Measurements from ENCODE around the gene ITGB1. TPM values are rescaled to one million over a fixed set of nuclear protein-coding genes. Genes with fewer than 3 reads are reported as not detected.

ITGB1 gene
- total and polyA plus RNA-seq, 10 of the 15 experiments (the other 5 are each of a cell fraction or from before 2014, with no cell fraction given) = 2.8 to 20.7 (median 10.4) TPM

DNA sequence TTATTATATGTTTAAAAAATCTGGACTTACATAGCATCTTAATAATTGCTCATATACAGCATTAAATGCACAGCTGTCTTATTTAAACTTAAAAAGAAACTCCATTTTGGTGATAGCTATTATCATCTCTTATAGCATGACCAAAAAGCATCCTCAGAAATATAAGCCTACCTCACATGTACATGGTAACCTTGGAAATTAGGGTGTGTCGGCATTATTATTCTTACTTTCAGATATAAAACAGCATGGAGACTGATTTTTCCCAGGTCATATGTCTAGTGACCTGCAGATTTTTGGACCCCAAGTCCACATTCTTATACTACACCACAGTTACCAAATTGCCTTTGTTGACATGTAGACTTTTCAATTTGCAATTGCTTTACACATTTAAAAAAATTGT, 29.1 kb upstream of the ITGB1 start:
- FAIRE-seq (no peak), DNase-seq (ENCODE audit: low read depth, low spot score) (no peak), ATAC-seq (no peak)
- TF ChIP-seq FOXK2 (IDR thresholded peaks at IDR 0.05) (no peak), CBX3 (IDR thresholded peaks at IDR 0.05; ENCODE audit: borderline replicate concordance, low read depth) (no peak), PAX5 (IDR thresholded peaks at IDR 0.05; ENCODE audit: borderline replicate concordance, low read depth, low read length) (no peak), YY1 (IDR thresholded peaks at IDR 0.05; ENCODE audit: low read depth, low read length) (no peak), PML (IDR thresholded peaks at IDR 0.05; ENCODE audit: low read length) (no peak), NR2C1 (IDR thresholded peaks at IDR 0.05) (no peak), TCF12 (IDR thresholded peaks at IDR 0.05; ENCODE audit: low read depth, low read length) (no peak), IRF4 (IDR thresholded peaks at IDR 0.05; ENCODE audit: low read depth, low read length) (no peak)
- TF ChIP-seq, protein P1, sequence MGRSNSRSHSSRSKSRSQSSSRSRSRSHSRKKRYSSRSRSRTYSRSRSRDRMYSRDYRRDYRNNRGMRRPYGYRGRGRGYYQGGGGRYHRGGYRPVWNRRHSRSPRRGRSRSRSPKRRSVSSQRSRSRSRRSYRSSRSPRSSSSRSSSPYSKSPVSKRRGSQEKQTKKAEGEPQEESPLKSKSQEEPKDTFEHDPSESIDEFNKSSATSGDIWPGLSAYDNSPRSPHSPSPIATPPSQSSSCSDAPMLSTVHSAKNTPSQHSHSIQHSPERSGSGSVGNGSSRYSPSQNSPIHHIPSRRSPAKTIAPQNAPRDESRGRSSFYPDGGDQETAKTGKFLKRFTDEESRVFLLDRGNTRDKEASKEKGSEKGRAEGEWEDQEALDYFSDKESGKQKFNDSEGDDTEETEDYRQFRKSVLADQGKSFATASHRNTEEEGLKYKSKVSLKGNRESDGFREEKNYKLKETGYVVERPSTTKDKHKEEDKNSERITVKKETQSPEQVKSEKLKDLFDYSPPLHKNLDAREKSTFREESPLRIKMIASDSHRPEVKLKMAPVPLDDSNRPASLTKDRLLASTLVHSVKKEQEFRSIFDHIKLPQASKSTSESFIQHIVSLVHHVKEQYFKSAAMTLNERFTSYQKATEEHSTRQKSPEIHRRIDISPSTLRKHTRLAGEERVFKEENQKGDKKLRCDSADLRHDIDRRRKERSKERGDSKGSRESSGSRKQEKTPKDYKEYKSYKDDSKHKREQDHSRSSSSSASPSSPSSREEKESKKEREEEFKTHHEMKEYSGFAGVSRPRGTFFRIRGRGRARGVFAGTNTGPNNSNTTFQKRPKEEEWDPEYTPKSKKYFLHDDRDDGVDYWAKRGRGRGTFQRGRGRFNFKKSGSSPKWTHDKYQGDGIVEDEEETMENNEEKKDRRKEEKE (IDR thresholded peaks at IDR 0.05) = no peak
- intact Hi-C loops (cut with micrococcal nuclease; ENCODE audit: unreplicated experiment) = no loop called here
- Histone ChIP-seq H4K20me1 (ENCODE audit: control insufficient read depth, insufficient read depth) (no peaks in the 10 kb centered on the region), H3K4me3 (no peak overlapping the region), H2AFZ (ENCODE audit: control insufficient read depth, low read depth, low read length) (no peak overlapping the region), H3K4me1 (ENCODE audit: control insufficient read depth, insufficient read depth, low read length) (no peaks in the 10 kb centered on the region), H3K79me2 (ENCODE audit: control insufficient read depth, insufficient read depth, low read length) (no peaks in the 10 kb centered on the region), H3K9ac (ENCODE audit: control insufficient read depth, insufficient read depth, low read length) (no peak overlapping the region), H3K4me2 (ENCODE audit: control insufficient read depth, insufficient read depth) (no peak overlapping the region), H3K9me3 (replicated peaks; ENCODE audit: control insufficient read depth, insufficient read depth, low read length) (no peaks in the 10 kb centered on the region), H3K27ac (ENCODE audit: control insufficient read depth, insufficient read depth) (no peak overlapping the region), H3K36me3 (ENCODE audit: control insufficient read depth in 2 of 2, insufficient read depth in 2 of 2, low read length in 1 of 2) (no peaks in the 10 kb centered on the region), H3K27me3 (replicated peaks in 1 of 2; ENCODE audit: control insufficient read depth in 2 of 2, insufficient read depth in 2 of 2, low read length in 1 of 2) (no peaks in the 10 kb centered on the region)
- ChIA-PET SMC1A (ENCODE audit: uncharacterized antibody, unreplicated experiment) (interaction anchor here (1.1 kb wide), 1 partner anchor 14 kb away, joined by 3 read pairs; no protein-coding TSS in a partner anchor), RAD21 (ENCODE audit: unreplicated experiment) (no interaction called here), CTCF (interaction anchor here (1.2 kb wide), 1 partner anchor 21 kb away, joined by 3 read pairs; no protein-coding TSS in a partner anchor), POLR2A (no interaction called here)
- BruUV-seq (replicated peaks) = no TSS peak
- WGBS (ENCODE audit: insufficient coverage, insufficient replicate concordance, low lambda C conversion rate, missing lambda C conversion rate) = 86% methylated on average over 1 of the region's 1 CpG
- in situ Hi-C loops (cut with MboI) = no loop called here
